WTC11 (cell line): ENCODE data around the gene MAEA.

Source experiments
- CTCF ChIP-seq: fragments of 200-600 bp; IDR thresholded peaks from 2 replicates; pipeline ENCODE4 v1.8.0; 2022; ENCODE audit warnings: antibody characterized with exemption
- FOXK1 ChIP-seq: sonication (generic); formaldehyde crosslinking; IDR thresholded peaks from 2 replicates; pipeline ENCODE4 v1.8.0; 2022; ENCODE audit warnings: mild to moderate bottlenecking, moderate library complexity, missing genetic modification reagents
- NR2C2 ChIP-seq: sonication (generic); formaldehyde crosslinking; IDR thresholded peaks from 2 replicates; pipeline ENCODE4 v1.8.0; 2022; ENCODE audit warnings: mild to moderate bottlenecking, missing genetic modification reagents
- SP1 ChIP-seq: sonication (generic); formaldehyde crosslinking; conservative IDR thresholded peaks from 2 replicates; pipeline ENCODE4 v1.8.1; 2022; ENCODE audit warnings: missing genetic modification reagents

GRCh38 chr4:1349359-1350168, 59.9 kb downstream of the MAEA start:
- no peak for TF ChIP-seq NR2C2 (CRISPR knock-in tag)
- TF ChIP-seq CTCF, result no peak
- TF ChIP-seq FOXK1 (CRISPR knock-in tag), result no peak
- TF ChIP-seq SP1, result no peak
